Measurements from ENCODE around the gene PINLYP.
A peak's percentile ranks its signal among the peaks of the same experiment; 100 is the strongest.

The PINLYP gene

DNA sequence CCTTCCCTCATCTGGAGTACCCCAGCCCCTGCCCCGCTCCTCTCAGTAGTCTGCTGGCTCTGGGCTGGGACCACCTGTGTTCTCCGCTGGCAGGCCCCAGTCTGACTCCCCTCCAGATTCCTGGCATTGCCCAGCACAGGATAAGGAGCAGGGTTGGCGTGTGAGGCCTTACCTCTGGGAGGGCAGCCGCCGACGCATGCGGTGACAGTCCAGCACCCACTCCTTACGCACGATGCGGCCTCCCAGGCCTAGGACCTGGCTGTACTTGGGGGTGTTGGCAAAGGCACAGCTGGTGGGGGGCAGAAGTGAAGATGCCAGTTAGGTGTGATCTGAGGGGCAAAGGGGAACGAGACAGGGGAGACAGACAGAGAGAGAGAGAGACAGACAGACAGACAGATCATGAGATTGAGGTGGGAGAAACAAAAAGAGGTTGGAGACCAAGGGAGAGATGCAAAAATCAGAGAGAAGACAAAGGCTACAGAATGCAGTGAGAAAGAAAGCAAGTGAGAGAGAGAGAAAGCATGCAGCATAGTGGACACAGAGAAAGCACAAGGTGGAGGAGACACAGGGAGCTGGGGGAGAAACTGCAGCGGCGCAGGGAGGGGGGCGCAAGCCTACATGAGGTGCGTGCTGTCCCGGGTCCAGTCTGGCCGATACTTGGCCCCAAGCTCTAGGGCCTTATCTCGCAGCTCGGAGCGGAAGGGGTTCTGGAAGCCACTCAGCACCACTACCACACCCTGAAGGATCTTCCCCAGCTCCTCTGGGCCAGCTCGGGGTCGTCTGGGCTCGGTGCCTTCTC is 24.0 kb upstream of the PINLYP start:
- no peak overlapping the region for H3K4me3 ChIP-seq (ENCODE audit: low read length)
- TF ChIP-seq, protein P1, sequence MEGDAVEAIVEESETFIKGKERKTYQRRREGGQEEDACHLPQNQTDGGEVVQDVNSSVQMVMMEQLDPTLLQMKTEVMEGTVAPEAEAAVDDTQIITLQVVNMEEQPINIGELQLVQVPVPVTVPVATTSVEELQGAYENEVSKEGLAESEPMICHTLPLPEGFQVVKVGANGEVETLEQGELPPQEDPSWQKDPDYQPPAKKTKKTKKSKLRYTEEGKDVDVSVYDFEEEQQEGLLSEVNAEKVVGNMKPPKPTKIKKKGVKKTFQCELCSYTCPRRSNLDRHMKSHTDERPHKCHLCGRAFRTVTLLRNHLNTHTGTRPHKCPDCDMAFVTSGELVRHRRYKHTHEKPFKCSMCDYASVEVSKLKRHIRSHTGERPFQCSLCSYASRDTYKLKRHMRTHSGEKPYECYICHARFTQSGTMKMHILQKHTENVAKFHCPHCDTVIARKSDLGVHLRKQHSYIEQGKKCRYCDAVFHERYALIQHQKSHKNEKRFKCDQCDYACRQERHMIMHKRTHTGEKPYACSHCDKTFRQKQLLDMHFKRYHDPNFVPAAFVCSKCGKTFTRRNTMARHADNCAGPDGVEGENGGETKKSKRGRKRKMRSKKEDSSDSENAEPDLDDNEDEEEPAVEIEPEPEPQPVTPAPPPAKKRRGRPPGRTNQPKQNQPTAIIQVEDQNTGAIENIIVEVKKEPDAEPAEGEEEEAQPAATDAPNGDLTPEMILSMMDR (conservative IDR thresholded peaks at IDR 0.05; ENCODE audit: low read depth, low read length), result no peak
- DNase-seq (ENCODE audit: low read depth), result no peak

DNA sequence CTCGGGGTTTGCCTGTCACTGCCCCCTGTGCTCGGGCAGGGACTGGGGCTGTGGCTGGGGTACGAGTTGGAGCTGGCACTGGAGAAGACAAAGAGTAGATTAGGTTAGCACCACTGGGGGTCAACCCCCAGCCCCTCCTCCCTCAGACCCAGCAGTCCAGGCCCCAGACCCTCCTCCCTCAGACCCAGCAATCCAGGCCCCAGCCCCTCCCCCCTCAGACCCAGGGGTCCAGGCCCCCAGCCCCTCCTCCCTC is 23.5 kb upstream of the PINLYP start:
- TF ChIP-seq, protein P1 (conservative IDR thresholded peaks at IDR 0.05; ENCODE audit: low read depth, low read length), result no peak
- no peak for DNase-seq (ENCODE audit: low read depth)
- no peak overlapping the region for H3K4me3 ChIP-seq (ENCODE audit: low read length)

- no peak overlapping the region for H3K4me3 ChIP-seq (ENCODE audit: low read length)
- no peak for DNase-seq (ENCODE audit: low read depth)
- TF ChIP-seq, protein P1 (conservative IDR thresholded peaks at IDR 0.05; ENCODE audit: low read depth, low read length), result no peak
These were observed 23.0 kb upstream of the PINLYP start for GRCh38 chr19:43552616-43553015.

- no peak overlapping the region for H3K4me3 ChIP-seq (ENCODE audit: low read length)
- TF ChIP-seq, protein P1 (conservative IDR thresholded peaks at IDR 0.05; ENCODE audit: low read depth, low read length), result no peak
- DNase-seq (ENCODE audit: low read depth), result no peak
These were observed 21.9 kb upstream of the PINLYP start for GRCh38 chr19:43553656-43554055.

- no peak overlapping the region for H3K4me3 ChIP-seq (ENCODE audit: low read length)
- TF ChIP-seq, protein P1 (conservative IDR thresholded peaks at IDR 0.05; ENCODE audit: low read depth, low read length), result no peak
- no peak for DNase-seq (ENCODE audit: low read depth)
These were observed 21.2 kb upstream of the PINLYP start for GRCh38 chr19:43554317-43554895.

- H3K4me3 ChIP-seq (ENCODE audit: low read length), result no peak overlapping the region
- DNase-seq (ENCODE audit: low read depth), result no peak
- TF ChIP-seq, protein P1 (conservative IDR thresholded peaks at IDR 0.05; ENCODE audit: low read depth, low read length), result peak; percentile 98
These were observed 20.3 kb upstream of the PINLYP start for GRCh38 chr19:43555185-43555770.

DNA sequence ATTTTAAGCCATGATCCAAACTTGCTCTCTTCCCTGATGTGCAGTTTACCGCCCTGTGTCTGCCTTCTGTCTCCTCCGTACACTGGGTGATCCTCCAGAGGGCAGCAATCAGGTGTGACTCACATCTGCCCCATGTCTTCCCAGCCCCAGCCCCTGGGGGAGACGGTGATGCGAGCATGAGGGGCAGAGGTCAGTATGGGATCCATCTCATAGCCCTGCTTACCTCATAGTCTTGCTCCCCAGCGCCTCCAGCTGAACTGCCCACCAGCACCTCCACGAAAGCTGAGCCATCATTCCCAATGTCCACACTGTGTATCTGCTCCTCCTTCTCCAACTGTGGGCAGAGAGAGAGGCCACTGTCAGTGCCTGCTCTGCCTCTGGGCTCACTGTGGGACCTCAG is 14.9 kb upstream of the PINLYP start:
- no peak overlapping the region for H3K4me3 ChIP-seq (ENCODE audit: low read length)
- no peak for DNase-seq (ENCODE audit: low read depth)
- TF ChIP-seq, protein P1 (conservative IDR thresholded peaks at IDR 0.05; ENCODE audit: low read depth, low read length), result no peak
